SH-SY5Y (cell line): ENCODE results near the gene TTI1.

Source experiments
- GATA2 ChIP-seq: IDR thresholded peaks from 2 replicates; pipeline ENCODE4 v1.6.1; 2011; ENCODE audit warnings: mild to moderate bottlenecking, low read depth, low read length
- GATA3 ChIP-seq: IDR thresholded peaks from 2 replicates; pipeline ENCODE4 v1.6.1; 2011; ENCODE audit warnings: low read depth, mild to moderate bottlenecking, low read length, moderate library complexity

DNA sequence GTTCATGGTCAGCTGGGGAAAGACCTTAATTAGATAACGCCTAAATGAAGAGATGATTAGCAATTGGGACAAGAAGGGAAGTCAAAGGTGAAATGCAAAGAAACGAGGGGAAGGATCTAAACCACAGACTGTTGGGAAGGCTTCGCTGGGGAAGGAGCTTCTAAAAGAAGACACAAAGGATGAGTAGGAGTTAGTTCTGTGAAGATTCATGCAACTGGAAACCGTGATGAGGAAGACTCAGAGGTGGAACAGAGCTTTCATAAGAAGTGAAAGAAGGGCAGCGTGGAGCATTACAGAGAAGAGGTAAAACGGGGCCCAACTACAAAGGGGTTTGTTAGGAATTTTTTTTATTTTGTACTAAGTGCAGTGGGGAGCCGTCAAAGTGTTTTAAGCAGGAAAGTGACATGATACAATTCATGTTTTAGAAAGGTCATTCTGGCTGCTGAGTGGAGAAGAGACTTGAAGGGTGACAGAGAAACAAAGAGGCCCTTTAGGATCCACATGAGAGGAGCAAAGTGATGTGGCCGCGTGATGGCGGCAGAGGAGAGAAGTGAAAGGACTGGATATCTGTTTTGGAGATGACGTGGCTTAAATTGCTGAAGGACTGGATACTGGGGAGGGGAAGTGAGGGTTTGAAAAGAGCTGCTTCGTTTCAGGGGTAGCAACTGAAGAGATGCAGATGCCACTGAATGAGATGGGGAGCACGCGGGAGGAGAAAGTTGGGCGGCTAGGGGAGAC is 33.6 kb downstream of the TTI1 start:
- TF ChIP-seq GATA3 = no peak
- TF ChIP-seq GATA2 = no peak
